HG03521 (cell line): ENCODE results near the gene DDX25.

Experiments used
- ATAC-seq: cut with Tn5 transposase; IDR thresholded peaks from one replicate; pipeline ENCODE4 v1.9.1; 2021; ENCODE audit warnings: mild to moderate bottlenecking, moderate library complexity; ENCODE audit not compliant: unreplicated experiment

DDX25 gene

DNA sequence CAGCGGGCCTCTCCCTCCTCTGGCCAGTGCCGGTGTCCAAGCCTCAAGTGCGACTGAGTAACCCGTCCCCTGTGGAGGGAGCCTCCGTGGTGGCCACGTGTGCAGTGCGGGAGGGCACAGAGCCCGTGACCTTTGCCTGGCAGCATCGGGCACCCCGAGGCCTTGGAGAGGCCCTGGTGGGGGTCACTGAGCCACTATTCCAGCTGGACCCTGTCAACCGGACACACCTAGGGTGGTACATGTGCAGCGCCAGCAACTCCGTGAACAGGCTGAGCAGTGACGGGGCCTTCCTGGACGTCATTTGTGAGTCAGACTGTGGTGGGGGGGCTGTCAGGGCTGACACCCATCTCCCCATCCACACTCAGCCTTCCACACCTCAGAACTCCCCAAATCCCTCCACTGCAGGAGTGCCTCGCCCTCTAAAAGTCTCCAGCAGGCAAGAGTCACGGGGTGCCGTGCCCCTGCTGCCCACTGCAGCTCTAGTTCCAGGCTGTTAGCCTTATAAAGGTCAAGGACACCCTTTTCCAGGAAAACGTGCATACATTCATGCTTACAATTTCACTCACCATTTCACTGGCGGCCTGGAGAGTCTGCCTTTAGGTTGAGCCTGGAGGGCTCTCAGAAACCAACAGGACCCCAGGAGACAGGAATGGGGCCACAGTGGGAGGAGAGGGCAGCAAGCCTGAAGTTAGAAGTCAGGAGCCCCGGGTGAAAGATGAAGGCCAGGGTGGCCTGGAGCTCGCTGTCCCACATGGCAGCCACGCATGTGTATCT is 44.2 kb downstream of the DDX25 start:
- no peak for ATAC-seq

DNA sequence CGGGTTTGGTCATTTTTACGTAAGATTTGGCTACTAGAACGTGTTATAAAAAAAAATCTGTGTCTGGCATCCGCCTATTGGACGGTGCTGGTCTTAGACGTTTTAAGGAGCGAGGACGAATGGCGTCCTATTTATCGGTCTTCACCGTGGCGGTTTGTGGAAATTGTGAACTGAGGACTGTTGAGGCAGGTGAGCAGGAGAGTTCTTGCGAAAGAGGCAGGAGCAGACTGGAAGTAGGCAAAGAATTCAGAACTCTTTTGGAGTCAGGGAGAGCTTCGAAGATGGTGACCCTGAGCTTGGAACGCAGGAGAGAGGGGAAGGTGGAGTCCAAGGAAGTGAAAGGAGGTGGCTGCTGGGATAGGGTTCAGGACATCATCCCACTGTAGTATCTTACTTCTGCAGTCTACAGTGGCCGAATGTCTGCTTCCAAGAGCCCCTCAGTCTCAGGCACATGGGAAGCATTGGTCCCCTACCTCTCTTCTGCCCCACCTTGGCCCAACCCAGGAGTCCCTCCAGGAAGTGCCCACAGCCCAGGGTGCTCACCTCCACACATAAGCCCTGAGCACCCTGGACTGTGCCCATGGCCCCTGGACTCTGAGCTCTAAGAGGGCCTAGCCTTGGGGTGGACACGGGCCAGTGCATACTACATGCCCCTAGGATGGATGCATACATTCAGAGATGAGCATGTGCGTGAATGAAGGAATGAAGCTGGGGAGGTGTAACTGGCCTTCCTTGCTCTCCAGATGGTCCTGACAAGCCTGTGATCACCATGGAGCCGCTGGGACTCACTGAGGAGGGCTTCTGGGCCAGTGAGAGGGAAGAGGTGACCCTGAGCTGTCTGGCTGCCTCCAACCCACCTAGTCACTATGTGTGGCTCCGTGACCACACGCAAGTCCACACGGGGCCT is 45.2 kb downstream of the DDX25 start:
- no peak for ATAC-seq

DNA sequence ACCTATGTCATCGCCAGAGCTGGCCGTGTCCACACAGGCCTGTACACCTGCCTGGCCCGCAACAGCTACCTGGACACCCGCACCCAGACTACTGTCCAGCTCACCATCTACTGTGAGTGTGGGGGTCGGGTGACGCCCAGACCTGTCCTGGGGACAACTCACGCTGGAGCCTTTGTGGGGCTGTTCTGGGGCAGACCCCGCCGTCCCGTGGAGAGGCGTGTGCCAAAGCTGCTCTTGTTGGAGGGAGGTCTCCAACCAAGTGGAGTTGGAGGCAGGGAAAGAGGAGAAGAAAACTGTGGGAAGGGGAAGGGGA is 45.8 kb downstream of the DDX25 start:
- no peak for ATAC-seq

DNA sequence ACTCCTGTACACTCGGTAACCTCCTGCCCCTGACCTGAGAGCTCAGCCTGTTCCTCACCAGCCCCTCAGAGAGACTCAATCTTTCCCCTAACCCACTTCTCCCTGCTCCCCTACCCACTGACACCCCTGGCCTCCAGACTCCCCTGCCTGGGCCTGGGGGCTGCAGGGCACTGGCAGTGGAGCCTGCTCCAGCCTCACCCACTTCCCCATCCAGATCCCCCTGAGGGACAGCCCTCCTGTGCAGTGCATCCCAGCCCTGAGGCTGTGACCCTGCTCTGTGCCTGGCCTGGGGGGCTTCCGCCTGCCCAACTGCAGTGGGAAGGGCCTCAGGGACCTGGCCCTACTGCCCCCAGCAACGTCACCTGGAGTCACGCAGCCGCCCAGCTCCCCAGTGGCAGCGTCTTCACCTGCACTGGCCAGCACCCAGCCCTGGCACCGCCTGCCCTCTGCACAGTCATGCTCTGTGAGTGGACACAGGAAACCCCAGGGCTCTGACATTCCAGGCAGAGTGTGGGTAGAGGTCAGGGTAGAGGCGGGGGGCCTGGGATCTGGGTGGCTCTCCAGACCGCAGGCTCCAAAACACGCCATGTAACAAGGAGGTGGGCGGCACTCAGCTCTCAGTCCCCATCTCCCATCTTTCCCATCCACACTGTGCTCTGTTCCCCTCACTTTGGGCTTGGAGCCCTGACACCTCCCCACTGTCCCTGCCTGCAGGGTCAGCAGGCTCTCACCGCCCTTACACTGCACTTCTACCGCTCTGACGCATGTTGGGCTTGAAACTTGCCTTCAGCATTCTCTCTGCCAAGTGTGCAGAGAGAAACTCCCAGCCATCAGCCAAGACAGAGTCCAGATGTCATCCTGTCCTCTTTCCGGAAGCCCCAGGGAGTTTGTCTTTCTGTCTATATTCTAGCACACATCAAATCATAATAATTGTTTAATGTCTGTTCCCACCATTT is 46.7 kb downstream of the DDX25 start:
- no peak for ATAC-seq

DNA sequence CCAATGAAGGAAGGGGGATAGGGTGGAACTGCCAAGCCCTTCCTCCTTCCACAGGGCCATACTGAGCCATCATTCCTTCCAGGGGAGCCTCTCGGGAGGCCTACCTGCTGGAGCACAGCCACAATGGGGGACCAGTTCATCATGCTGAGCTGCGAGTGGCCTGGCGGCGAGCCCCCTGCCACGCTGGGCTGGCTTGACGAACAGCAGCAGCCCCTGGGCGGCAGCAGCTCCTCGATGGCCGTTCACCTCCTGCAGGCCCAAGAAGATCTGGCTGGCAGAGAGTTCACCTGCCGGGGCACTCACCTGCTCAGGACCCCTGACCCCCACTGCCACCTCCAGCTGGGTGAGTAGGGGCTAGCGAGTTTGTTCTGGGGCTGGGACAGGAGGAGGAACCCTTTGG is 47.4 kb downstream of the DDX25 start:
- no peak for ATAC-seq

DNA sequence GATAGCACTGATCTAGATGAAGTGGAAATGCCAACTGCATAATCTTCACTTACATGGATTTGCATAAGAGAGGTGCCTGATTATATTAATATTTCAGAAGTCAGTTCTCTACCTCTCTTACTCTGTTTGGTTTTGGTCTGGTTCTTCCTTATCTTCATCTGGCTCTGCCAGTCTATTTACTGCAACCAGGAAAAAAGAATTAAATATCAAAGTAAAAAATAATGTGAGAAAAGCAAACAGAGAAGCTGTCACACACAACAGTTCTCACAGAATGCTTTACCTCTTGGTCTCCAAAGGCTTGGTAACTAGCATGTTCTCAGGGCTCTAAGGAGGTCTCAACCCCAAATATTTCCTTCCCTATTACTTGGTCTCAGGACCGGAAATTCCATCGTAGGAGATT is 48.3 kb downstream of the DDX25 start:
- no peak for ATAC-seq

DNA sequence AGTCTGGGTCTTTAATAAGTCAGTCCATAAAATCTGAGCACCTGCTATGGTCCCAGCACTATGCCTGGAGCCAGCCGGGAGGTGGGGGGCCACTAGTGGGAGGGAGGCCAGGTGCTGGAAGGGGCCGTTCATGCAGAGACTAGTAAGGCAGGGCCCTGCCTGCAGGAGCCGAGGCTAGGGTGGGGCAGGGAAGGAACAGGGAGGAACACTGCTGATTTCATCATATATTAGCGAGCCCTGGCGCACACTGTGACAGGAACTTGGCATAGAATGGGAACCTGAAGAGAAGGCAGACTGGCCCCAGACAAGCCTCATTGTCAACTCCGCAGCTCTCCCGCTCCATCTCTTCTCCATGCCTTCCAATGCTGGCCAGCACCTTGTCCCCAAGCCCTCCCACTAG is 48.7 kb downstream of the DDX25 start:
- no peak for ATAC-seq

DNA sequence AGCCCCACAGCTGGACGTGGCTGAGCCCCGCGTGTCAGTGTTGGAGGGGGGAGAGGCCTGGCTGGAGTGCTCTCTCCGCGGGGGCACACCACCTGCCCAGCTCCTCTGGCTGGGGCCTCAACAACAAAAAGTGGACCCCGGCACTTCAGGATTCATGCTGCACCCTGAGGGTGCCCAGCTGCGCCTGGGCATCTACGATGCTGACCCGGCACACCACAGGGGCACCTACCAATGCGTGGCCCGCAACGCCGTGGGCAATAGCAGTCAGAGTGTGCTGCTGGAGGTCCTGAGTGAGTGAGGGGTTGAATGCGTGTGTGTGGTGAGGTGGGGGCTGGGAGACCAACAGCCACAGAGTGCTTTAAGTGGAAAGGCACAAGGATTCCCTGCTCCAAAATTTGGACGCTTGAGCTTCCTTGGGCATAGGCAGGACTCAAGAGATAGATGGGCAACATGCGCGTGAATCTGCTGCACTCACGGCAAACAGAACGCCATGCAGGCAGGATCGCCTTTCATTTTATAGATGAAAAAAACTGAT is 49.2 kb downstream of the DDX25 start:
- ATAC-seq, result no peak

DNA sequence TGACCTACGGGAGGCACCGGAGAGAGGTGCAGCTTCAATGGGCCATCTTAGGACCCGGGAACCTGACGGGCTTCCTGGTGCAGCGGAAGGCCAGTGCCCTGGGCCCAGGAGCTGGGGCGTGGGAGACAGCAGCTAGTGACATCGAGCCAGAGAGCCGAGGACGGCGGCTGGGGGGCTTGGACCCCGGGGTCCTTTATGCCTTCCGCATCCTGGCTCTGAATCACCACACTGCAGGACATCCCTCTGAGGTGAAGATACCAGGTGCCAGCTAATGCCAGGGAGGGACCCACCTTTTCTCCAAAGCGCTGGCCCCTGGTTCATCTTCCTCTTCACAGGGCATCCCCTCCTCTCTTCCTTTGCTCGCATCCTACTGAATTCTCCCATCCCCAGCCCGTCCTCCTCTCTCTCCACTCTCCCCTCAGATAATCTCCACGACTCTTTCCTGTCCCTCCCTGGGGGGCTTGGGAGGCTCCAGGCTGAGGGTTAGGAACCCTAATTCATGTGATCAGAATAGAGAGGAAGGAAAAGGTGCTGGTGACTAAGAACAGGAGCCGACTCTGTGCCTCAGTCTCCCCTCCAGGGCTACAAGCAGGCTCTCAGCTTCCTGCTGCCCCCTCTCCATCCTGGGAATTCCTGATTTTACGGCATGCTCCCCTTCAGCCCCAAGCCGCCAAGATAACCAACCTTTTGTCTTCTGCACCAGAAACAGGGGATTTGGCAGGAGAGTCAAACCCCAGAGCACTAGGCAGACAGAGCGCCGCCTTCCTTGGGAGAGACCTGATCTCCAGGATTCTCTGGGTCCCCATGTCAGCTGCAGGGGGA is 50.0 kb downstream of the DDX25 start:
- no peak for ATAC-seq

DNA sequence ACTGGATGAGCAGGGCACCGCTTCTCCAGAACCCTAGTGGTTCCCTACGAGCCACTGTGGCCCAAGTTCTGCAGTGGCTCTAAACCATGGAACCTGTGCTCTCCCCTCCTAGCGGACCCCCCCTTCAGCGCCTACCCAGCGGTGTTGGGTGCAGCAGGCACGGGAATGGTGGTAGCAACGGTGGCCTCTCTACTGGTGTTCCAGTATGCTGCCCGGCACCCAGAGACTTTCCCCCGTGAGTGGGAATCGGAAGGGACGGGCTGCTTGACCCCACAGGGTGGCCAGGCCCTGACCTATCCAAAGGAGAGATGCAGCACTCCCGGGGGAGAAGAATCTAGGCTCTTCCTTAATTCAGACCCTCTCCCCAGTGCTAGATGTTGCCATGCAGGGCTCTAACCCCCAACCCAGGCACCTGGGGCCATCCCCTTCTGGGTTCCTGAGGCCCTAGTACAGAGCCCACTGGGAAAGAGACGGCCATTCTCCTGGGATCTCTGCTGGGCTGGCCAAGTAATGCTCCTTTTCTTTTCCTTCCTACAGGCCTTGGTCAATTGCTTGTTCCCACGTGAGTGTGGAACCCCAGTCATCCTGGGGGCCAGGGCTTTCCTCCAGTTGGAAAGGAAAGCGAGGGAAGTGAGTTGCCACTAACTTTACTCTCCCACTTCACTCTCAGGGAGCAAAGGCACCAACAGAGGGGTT is 50.8 kb downstream of the DDX25 start:
- no peak for ATAC-seq

DNA sequence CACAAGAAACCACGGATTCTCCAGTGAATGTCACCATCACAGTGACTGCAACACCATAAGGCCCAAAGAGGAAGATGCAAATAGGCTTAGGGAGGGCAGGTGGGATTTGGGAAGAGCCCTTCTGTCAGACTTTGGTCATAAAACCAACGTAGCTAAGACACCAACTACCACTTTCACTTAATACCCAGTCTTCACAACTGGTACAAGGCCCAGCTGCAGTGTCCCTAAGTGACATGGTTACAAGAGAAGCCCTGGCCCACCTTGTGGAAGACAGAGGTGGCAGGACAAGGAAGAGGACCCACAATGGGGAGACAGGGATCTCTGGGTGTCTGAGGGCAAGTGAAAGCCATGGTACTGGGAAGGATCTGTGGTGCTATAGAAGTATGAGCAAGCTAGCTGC is 51.5 kb downstream of the DDX25 start:
- ATAC-seq, result no peak

DNA sequence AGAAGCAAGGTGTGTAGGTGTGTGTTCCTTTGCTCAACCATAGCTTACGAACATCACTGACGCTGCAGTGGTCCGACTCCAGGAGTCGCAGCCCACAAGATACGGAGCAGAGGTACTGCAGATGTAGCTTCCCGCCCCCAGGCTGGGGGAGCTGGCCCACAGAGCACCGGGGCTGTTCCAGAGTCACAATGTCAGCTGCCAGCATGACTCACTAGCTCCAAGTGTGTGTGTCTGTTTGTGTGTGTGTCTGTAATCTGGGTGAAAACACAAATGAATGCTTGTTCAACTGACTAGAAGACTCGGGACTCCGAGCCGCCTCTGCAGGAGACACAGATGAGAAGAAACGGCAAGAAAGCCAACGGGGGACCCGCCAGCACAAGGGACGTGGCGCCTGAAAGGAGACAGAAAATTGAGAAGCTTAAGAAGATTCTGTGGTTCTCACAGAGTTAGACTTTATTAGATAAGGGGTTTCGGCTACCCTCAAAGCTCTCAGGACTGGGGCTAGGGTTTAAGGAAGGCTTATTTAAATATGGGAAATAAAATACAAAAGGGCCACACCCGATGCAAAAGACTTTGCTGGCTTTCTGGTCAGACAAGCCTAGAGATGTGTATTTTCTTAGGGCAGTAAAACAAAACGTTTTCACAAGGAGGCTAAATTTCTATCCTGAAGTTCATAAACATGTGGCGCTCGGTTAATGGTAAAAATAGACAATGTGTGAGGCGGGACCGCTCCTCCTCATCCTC is 52.3 kb downstream of the DDX25 start:
- ATAC-seq, result no peak

DNA sequence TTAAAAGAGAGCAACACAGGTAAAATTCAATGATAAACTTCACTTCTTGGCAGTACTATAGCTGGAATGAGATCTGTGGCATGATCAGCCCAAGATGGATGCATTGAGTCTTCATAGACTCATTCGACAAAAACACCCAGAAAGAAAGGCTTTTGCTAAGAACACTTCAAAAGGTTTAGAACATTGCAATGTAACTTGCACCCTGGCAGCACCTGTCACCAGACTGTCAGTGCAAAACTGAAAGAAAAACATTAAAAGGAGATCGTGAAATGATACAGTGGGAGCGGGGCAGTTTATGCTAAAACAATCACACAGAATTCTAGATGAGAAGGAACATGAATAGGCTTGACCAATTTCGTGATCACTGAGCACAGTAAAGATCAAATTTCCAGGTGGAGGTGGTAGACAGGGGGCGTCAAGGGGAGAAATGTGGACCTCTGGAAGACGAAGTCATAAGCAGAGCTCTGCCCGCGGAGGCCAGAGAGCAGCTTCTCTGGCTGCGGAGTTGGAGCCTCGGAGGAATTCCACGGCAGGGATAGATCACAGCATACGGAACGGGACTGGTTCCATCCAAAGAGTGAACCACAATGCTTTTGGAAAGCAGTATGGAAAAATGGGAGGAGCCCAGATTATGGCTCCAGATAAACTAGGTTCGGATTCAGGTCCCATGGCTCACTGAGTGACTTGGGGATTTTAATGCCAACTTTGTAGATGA is 53.5 kb downstream of the DDX25 start:
- ATAC-seq, result no peak

DNA sequence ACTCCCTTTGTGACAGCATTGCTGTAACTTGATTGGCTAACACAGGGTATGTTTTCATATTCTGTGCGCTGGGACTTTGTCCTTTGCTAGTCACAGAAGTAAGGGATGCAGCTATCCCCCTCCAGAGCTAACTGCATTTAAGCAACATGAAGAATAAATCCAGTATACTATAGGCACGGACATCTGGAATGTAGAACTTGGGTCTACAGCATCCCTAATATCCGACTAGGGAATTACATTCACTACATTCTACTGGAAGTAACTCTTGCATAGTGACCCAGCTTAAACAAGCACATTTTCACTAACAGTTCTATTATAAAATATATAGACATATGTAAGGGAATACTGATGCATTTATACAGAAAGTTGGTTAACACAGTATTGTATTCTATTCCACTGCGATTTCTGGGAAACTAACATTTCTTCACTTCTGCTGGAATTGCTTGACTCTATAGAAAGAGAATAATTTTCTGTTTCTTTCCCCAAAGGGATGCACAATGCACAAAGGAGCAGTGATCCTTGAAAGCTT is 54.6 kb downstream of the DDX25 start:
- ATAC-seq, result no peak

DNA sequence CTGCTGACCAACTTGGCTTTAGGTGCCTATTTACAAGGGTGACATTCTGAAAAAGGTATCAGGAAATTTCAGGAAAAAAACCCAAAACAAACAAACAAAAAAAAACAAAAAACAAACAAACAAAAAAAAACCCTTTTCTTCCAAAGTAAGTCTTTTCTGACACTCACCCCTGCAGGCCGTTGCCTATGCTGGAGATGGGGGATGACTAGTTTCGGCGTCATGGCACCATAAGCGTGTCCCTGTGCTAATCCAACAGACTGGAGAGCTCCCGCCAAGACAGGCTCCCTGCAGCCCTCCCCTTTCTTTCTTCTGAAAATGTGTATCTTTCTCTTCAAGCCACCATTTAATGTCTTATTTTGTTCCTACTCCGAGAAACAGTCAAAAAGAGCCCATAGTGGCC is 55.2 kb downstream of the DDX25 start:
- no peak for ATAC-seq

DNA sequence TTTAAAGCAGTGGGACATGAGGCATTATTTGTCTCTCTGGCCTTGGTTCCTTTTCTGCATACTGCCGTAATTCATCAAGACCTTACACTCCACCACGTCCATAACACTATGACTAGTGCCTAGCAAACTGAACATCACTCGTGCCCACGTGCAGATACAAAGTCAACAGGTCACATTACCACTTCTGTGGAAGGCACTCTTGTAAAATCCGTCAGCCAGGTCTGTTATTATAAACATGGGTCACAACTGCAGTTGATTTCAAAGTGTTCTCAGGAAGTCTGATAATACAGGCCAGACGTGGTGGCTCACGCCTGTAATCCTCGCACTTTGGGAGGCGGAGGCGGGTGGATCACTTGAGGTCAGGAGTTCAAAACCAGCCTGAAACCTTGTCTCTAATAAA is 55.6 kb downstream of the DDX25 start:
- ATAC-seq, result no peak

DNA sequence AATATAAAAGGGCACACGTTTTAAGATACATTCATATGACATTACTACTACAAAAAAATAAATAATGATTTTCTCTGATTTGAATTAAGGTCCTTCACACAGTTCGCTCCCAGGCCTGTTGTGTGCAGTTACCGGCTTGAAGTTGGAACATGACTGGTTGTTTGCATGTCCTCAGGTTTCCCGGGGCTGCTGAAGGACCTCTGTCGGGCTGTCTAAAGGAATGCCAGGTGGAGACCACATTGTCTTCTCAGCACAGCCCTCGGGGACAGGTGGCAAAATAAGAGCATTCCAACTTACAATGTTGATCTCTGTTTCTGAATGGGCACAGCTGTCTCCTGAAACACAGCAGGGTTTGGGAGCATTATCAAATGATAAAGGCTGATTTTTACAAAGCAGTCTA is 56.5 kb downstream of the DDX25 start:
- no peak for ATAC-seq

DNA sequence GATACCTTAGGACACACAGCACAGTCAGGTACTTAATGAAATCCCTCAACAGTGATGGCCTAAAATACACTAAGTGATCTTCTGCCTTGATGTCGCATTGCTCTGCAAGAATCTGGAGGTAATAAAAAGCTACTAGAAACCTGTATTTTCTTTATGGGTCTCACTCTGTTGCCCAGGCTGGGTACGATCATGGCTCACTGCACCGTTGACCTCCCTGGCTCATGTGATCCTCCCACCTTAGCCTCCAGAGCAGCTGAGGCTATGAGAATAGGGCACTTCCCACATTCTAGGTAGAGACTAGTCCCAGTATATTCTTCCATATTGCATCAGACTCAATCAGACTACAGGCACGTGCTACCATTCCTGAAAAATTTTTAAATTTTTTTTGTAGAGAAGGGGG is 63.2 kb downstream of the DDX25 start:
- ATAC-seq, result no peak
